ENCODE data around the gene PACRG.

Gene PACRG

GRCh38 chr6:163048345-163048744, 320.6 kb downstream of the PACRG start:
- H3K4me3 ChIP-seq (ENCODE audit: low read length) = no peak overlapping the region
- DNase-seq (ENCODE audit: low read depth) = no peak
- TF ChIP-seq CTCF (conservative IDR thresholded peaks at IDR 0.05; ENCODE audit: low read depth, low read length) = no peak

- no peak overlapping the region for H3K4me3 ChIP-seq (ENCODE audit: low read length)
- DNase-seq (ENCODE audit: low read depth) = no peak
- TF ChIP-seq CTCF (conservative IDR thresholded peaks at IDR 0.05; ENCODE audit: low read depth, low read length) = no peak
Observed at GRCh38 chr6:163053667-163054344, 326.0 kb downstream of the PACRG start.

GRCh38 chr6:163054641-163055040, 326.9 kb downstream of the PACRG start:
- no peak for TF ChIP-seq CTCF (conservative IDR thresholded peaks at IDR 0.05; ENCODE audit: low read depth, low read length)

GRCh38 chr6:163057260-163057659, 329.5 kb downstream of the PACRG start:
- DNase-seq (ENCODE audit: low read depth) = no peak
- TF ChIP-seq CTCF (conservative IDR thresholded peaks at IDR 0.05; ENCODE audit: low read depth, low read length) = no peak
- H3K4me3 ChIP-seq (ENCODE audit: low read length) = no peak overlapping the region

More at GRCh38 chr6:163054641-163055040, 326.9 kb downstream of the PACRG start:
- DNase-seq (ENCODE audit: low read depth) = no peak
- H3K4me3 ChIP-seq (ENCODE audit: low read length) = no peak overlapping the region

- no peak for DNase-seq (ENCODE audit: low read depth)
- TF ChIP-seq CTCF (conservative IDR thresholded peaks at IDR 0.05; ENCODE audit: low read depth, low read length) = no peak
- H3K4me3 ChIP-seq (ENCODE audit: low read length) = no peak overlapping the region
Observed at GRCh38 chr6:163062790-163063189, 335.0 kb downstream of the PACRG start.

GRCh38 chr6:163063561-163063960, 335.8 kb downstream of the PACRG start:
- no peak overlapping the region for H3K4me3 ChIP-seq (ENCODE audit: low read length)
- no peak for TF ChIP-seq CTCF (conservative IDR thresholded peaks at IDR 0.05; ENCODE audit: low read depth, low read length)
- no peak for DNase-seq (ENCODE audit: low read depth)

- DNase-seq (ENCODE audit: low read depth) = no peak
- TF ChIP-seq CTCF (conservative IDR thresholded peaks at IDR 0.05; ENCODE audit: low read depth, low read length) = no peak
- no peak overlapping the region for H3K4me3 ChIP-seq (ENCODE audit: low read length)
Observed at GRCh38 chr6:163064397-163064796, 336.6 kb downstream of the PACRG start.
